Osteocyte (in vitro differentiated cells): ENCODE results near the gene AOC3. TPM values are rescaled to one million over a fixed set of nuclear protein-coding genes. Genes with fewer than 3 reads are reported as not detected.
"Not testable (repeated sequence)": the region's sequence is repeated elsewhere in the genome, so short reads cannot be mapped to it uniquely, and the experiment has no call there.

Experiments
- DNase-seq: peaks from one replicate; pipeline ENCODE4 v3.0.0; 2021; ENCODE audit warnings: mixed read lengths; ENCODE audit not compliant: unreplicated experiment; ENCODE audit errors: extremely low spot score
- H3K27ac Mint-ChIP-seq: one replicate; pipeline ENCODE4 v1.8.0; 2021; ENCODE audit warnings: mild to moderate bottlenecking, mixed read lengths; ENCODE audit not compliant: unreplicated experiment
- H3K27me3 Mint-ChIP-seq: one replicate; pipeline ENCODE4 v1.8.0; 2021; ENCODE audit warnings: mixed read lengths; ENCODE audit not compliant: unreplicated experiment
- H3K36me3 Mint-ChIP-seq: one replicate; pipeline ENCODE4 v1.8.0; 2021; ENCODE audit warnings: mixed read lengths; ENCODE audit not compliant: unreplicated experiment
- H3K4me1 Mint-ChIP-seq: one replicate; pipeline ENCODE4 v1.8.0; 2021; ENCODE audit warnings: mixed read lengths; ENCODE audit not compliant: unreplicated experiment
- H3K4me3 Mint-ChIP-seq: one replicate; pipeline ENCODE4 v1.8.0; 2021; ENCODE audit warnings: mild to moderate bottlenecking, moderate library complexity, mixed read lengths; ENCODE audit not compliant: unreplicated experiment
- H3K9me3 Mint-ChIP-seq: one replicate; pipeline ENCODE4 v1.8.0; 2021; ENCODE audit warnings: mixed read lengths; ENCODE audit not compliant: unreplicated experiment
- total RNA-seq: library from RNA; stranded (reverse); gene quantifications from 2 replicates; pipeline ENCODE4 v1.2.1, GENCODE V29; 2021
- TF ChIP-seq, protein P1 (sequence below): fragments of 200-600 bp; sonication (generic); IDR thresholded peaks from 2 replicates; pipeline ENCODE4 v1.5.0; 2021; ENCODE audit warnings: antibody characterized with exemption, mild to moderate bottlenecking, moderate library complexity

Gene AOC3
- total RNA-seq, 1 donor from 2014 or later, result 1.1 TPM

DNA sequence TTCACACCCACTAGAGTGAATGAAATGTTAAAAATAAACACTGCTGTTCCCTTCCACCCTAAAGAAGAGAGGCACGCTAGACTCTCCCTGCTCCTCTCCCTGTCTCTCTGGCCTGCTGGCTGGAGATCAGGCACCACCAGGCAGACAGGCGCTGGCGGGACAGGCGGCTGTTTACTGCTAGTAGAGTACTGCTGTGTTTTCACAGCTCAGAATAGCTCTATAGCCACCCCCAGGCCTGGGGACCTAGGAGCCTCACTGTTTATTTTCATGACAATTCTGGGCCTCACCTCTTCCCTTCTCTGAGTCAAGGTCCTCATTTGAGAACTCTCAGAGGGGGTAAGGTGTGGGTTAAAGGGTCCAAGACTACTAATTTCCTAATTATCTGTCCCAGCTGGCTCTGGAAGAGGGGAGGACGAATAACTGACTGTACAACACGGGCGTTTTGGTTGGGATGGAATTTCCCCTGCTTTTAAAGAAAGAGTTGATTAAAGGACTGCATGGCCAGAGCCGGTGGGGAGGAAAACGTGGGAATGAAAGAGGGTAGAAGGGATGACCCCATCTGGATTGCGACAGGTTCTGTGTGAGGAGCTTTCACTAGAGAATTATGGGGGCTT, 40.6 kb downstream of the AOC3 start:
- TF ChIP-seq, protein P1, sequence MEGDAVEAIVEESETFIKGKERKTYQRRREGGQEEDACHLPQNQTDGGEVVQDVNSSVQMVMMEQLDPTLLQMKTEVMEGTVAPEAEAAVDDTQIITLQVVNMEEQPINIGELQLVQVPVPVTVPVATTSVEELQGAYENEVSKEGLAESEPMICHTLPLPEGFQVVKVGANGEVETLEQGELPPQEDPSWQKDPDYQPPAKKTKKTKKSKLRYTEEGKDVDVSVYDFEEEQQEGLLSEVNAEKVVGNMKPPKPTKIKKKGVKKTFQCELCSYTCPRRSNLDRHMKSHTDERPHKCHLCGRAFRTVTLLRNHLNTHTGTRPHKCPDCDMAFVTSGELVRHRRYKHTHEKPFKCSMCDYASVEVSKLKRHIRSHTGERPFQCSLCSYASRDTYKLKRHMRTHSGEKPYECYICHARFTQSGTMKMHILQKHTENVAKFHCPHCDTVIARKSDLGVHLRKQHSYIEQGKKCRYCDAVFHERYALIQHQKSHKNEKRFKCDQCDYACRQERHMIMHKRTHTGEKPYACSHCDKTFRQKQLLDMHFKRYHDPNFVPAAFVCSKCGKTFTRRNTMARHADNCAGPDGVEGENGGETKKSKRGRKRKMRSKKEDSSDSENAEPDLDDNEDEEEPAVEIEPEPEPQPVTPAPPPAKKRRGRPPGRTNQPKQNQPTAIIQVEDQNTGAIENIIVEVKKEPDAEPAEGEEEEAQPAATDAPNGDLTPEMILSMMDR, result no peak
- DNase-seq, result no peak
- Mint-ChIP-seq H3K27ac (peak overlapping the region; percentile 76), H3K27me3 (peaks cover under 1% of the 10 kb centered on the region), H3K36me3 (no peaks in the 10 kb centered on the region), H3K4me3 (no peak overlapping the region), H3K4me1 (peaks cover 15% of the 10 kb centered on the region), H3K9me3 (no peaks in the 10 kb centered on the region)

DNA sequence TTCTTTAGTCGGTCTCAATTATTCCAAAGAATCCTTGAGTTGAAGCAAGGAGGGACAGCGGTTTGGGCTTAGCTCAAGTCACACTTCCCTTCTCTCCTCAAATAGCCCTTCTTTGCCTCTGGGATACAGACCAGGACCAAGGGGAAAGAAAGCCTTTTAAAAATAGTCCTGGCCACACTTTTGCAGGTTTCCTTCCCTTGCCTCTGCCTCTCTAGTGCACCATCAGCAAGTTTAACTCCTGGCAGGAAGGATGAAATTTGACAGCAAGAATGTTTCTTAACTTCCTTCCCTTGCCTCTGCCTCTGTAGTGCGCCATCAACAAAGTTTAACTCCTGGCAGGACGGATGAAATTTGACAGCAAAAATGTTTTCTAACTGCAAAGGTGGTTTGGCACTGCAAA, 42.4 kb downstream of the AOC3 start:
- no peak for DNase-seq

DNA sequence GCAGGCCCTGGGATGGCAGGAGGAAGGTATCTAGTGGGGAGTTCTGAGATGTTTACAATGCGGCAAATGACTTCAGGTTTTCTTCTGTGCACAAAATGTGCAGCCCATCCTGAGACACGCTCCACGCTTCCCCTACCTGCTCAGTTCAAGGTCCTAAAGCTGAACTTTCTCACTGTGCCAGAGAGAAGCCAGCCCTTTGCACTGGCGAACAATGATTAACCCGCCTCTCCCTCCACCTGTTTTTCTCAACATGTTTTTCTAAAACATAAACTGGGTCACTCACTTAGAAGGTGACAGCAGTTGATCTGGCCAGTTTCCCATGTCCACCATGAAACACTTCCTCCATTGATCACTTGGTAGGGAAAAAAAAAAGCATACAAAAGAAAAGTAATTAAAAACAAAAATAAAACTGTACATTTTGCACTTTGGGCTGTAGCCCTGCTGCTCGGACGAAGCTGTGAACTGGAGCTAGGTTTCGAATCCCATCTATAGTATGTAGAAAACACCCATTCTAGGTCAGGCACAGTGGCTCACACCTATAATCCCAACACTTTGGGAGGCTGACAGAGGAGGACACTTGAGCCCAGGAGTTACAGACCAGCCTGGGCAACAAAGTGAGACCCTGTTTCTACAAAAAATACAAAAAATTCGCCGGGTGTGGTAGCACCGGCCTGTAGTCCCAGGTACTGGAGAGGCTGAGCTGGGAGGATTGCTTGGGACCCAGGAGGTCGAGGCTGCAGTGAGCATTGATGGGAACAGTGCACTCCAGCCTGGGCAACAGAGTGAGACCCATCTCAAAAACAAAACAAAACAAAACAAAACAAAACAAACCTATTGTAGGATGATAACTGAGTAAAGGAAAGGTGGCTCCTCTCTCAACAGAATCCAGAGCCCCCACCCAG, 43.5 kb downstream of the AOC3 start:
- TF ChIP-seq, protein P1, result no peak
- peaks cover 15% of the 10 kb centered on the region for H3K4me1 Mint-ChIP-seq
- H3K27ac Mint-ChIP-seq, result no peak overlapping the region
- H3K27me3 Mint-ChIP-seq, result peaks cover 3% of the 10 kb centered on the region
- H3K4me3 Mint-ChIP-seq, result no peak overlapping the region
- H3K36me3 Mint-ChIP-seq, result no peaks in the 10 kb centered on the region
- no peak for DNase-seq
- no peaks in the 10 kb centered on the region for H3K9me3 Mint-ChIP-seq

More for the DNA sequence above, 42.4 kb downstream of the AOC3 start:
- no peaks in the 10 kb centered on the region for H3K36me3 Mint-ChIP-seq
- H3K27me3 Mint-ChIP-seq, result no peaks in the 10 kb centered on the region
- H3K9me3 Mint-ChIP-seq, result no peaks in the 10 kb centered on the region
- TF ChIP-seq, protein P1, result no peak
- H3K27ac Mint-ChIP-seq, result no peak overlapping the region
- H3K4me3 Mint-ChIP-seq, result no peak overlapping the region
- H3K4me1 Mint-ChIP-seq, result peaks cover 15% of the 10 kb centered on the region

DNA sequence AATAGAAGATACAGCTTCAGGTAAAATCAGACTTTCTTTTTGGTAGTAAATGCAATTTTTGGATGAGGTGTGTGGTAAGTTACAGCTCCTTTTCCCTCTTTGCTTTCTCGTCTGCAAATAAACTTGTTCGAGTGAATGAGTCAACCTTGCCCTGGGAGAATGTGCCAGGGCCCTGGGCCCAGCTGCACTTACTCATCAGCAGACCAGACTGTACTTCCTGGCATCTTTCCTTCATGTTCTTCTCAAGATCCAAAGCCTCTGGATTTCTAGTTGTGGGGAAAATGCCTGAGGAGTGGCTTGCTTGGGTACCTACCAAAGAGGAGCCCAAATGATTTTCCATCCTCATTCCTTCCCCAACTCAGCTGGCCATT, 44.2 kb downstream of the AOC3 start:
- Mint-ChIP-seq H3K27ac (peak overlapping the region; percentile 14), H3K4me1 (peaks cover 15% of the 10 kb centered on the region), H3K27me3 (peaks cover 8% of the 10 kb centered on the region), H3K4me3 (no peak overlapping the region), H3K9me3 (no peaks in the 10 kb centered on the region), H3K36me3 (no peaks in the 10 kb centered on the region)
- no peak for DNase-seq
- TF ChIP-seq, protein P1, result no peak

DNA sequence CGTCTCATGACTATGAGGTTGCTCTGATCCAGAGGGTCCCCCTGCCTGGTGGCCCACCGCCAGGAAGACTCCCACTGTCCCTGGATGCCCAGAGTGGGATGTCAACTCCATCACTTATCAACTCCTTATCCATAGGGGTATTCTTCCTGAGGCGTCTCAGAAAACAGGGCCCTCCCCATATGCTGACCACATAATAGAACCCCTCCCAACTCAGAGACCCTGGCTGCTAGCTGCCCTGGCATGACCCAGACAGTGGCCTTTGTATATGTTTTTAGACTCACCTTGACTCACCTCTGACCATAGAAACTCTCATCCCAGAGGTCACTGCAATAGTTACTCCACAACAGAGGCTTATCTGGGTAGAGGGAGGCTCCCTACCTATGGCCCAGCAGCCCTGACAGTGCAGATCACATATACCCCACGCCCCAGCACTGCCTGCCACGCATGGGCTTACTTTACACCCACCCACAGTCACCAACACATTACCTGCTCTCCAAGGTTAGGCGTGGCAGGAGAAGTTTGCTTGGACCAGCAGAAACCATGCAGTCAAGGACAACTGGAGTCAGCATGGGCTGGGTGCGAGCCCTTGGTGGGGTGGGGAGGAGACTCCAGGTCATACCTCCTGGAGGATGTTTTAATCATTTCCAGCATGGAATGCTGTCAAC, 47.3 kb downstream of the AOC3 start:
- no peak overlapping the region for H3K27ac Mint-ChIP-seq
- TF ChIP-seq, protein P1, result no peak
- no peaks in the 10 kb centered on the region for H3K9me3 Mint-ChIP-seq
- H3K27me3 Mint-ChIP-seq, result peaks cover 25% of the 10 kb centered on the region
- no peak for DNase-seq
- H3K36me3 Mint-ChIP-seq, result no peaks in the 10 kb centered on the region
- H3K4me3 Mint-ChIP-seq, result no peak overlapping the region
- peaks cover 7% of the 10 kb centered on the region for H3K4me1 Mint-ChIP-seq

DNA sequence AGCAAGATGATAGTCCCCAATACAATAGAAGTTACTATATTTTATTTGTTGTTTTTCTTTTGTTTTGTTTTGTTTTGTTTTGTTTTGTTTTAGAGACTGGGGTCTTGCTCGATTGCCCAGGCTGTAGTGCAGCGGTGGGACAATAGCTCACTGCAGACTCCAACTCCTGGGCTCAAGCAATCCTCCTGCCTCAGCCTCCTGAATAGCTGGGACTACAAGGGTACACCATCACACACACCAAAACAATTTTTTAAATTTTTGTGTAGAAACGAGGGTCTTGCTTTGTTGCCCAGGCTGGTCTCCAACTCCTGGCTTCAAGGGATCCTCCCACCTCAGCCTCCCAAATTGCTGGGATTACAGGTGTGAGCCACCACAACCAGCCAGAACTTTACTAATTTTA, 49.0 kb downstream of the AOC3 start:
- H3K36me3 Mint-ChIP-seq, H3K4me1 Mint-ChIP-seq, H3K4me3 Mint-ChIP-seq, H3K27ac Mint-ChIP-seq, DNase-seq, H3K9me3 Mint-ChIP-seq: not testable (repeated sequence)
- peaks cover 29% of the 10 kb centered on the region for H3K27me3 Mint-ChIP-seq
